Liver (tissue), 9 donors: ENCODE results near the gene ANKRD33B. TPM values are rescaled to one million over a fixed set of nuclear protein-coding genes. Genes with fewer than 3 reads are reported as not detected.

ENCODE experiments used
- DNase-seq: peaks from one replicate; pipeline ENCODE4 v3.0.0-alpha.2; 2017; ENCODE audit warnings: low spot score
- H3K27ac ChIP-seq, 2 donors: one replicate each; pipeline ENCODE4 v1.7.0; 2013; ENCODE audit warnings: inconsistent platforms in 2 of 2, low read length in 2 of 2, control low read depth in 1 of 2, low read depth in 1 of 2, mild to moderate bottlenecking in 1 of 2
- H3K27me3 ChIP-seq, 4 donors: one replicate each; pipeline versions ENCODE4 v1.6.1 to v1.7.0; 2013; ENCODE audit warnings: low read length in 3 of 4, inconsistent platforms in 1 of 4, mild to moderate bottlenecking in 1 of 4, moderate library complexity in 1 of 4; ENCODE audit not compliant: control insufficient read depth in 4 of 4, insufficient read depth in 4 of 4
- H3K36me3 ChIP-seq, 4 donors: one replicate each; pipeline versions ENCODE4 v1.6.1 to v1.7.0; 2013; ENCODE audit warnings: low read length in 3 of 4, mild to moderate bottlenecking in 3 of 4, low read depth in 1 of 4, moderate library complexity in 1 of 4; ENCODE audit not compliant: control insufficient read depth in 4 of 4, insufficient read depth in 3 of 4
- H3K4me1 ChIP-seq, 4 donors: one replicate each; pipeline versions ENCODE4 v1.6.1 to v1.7.0; 2013; ENCODE audit warnings: low read length in 3 of 4, mild to moderate bottlenecking in 3 of 4, moderate library complexity in 1 of 4; ENCODE audit not compliant: control insufficient read depth in 4 of 4, insufficient read depth in 4 of 4
- H3K4me3 ChIP-seq, 3 donors: one replicate each; pipeline versions ENCODE4 v1.6.1 to v1.7.0; 2013; ENCODE audit warnings: low read length in 3 of 3, control low read depth in 1 of 3, low read depth in 1 of 3, mild to moderate bottlenecking in 1 of 3
- H3K9ac ChIP-seq, 2 donors: one replicate each; pipeline ENCODE4 v1.7.0; 2013; ENCODE audit warnings: low read length in 2 of 2, mild to moderate bottlenecking in 2 of 2, moderate library complexity in 2 of 2, control low read depth in 1 of 2, low read depth in 1 of 2
- H3K9me3 ChIP-seq, 4 donors: one replicate each; pipeline versions ENCODE4 v1.6.1 to v1.7.0; 2013; ENCODE audit warnings: low read length in 3 of 4; ENCODE audit not compliant: control insufficient read depth in 4 of 4
- EGR1 ChIP-seq, 2 donors: IDR thresholded peaks; 2 replicates each; pipeline ENCODE4 v1.6.1; 2016 to 2018; ENCODE audit warnings: antibody characterized with exemption in 2 of 2, low read depth in 2 of 2
- FOXA1 ChIP-seq: IDR thresholded peaks from 2 replicates; pipeline ENCODE4 v1.6.1; 2016; ENCODE audit warnings: antibody characterized with exemption
- FOXA2 ChIP-seq: IDR thresholded peaks from 2 replicates; pipeline ENCODE4 v1.6.1; 2016; ENCODE audit warnings: antibody characterized with exemption
- GABPA ChIP-seq, 2 donors: IDR thresholded peaks in 1 of 2; conservative IDR thresholded peaks in 1 of 2; 2 replicates each; pipeline ENCODE4 v1.6.1; 2016; ENCODE audit warnings: antibody characterized with exemption in 2 of 2, mild to moderate bottlenecking in 1 of 2, moderate library complexity in 1 of 2
- HNF4A ChIP-seq, 2 donors: conservative IDR thresholded peaks; 2 replicates each; pipeline ENCODE4 v1.6.1; 2016; ENCODE audit warnings: antibody characterized with exemption in 2 of 2, mild to moderate bottlenecking in 2 of 2
- RAD21 ChIP-seq, 2 donors: IDR thresholded peaks; 2 replicates each; pipeline ENCODE4 v1.6.1; 2016; ENCODE audit warnings: antibody characterized with exemption in 2 of 2, mild to moderate bottlenecking in 2 of 2
- RXRA ChIP-seq, 2 donors: IDR thresholded peaks; 2 replicates each; pipeline ENCODE4 v1.6.1; 2017 to 2018; ENCODE audit warnings: antibody characterized with exemption in 2 of 2, mild to moderate bottlenecking in 1 of 2
- SP1 ChIP-seq: IDR thresholded peaks from 2 replicates; pipeline ENCODE4 v1.6.1; 2018; ENCODE audit warnings: antibody characterized with exemption, mild to moderate bottlenecking
- TAF1 ChIP-seq: conservative IDR thresholded peaks from 2 replicates; pipeline ENCODE4 v1.6.1; 2016; ENCODE audit warnings: antibody characterized with exemption, mild to moderate bottlenecking
- YY1 ChIP-seq: IDR thresholded peaks from 2 replicates; pipeline ENCODE4 v1.6.1; 2016; ENCODE audit warnings: antibody characterized with exemption, mild to moderate bottlenecking
- WGBS: extraction: QIAGEN DNeasy Blood & Tissue Kit; methylation state at CpG from one replicate; pipeline ENCODE4 v1.1.7; 2013; 5-methylcytosine and 5-hydroxymethylcytosine counted together
- polyA plus RNA-seq, 2 donors: library from polyadenylated mRNA; stranded (reverse) in 1 of 2; unstranded in 1 of 2; fragments of 200-250 nt in 1 of 2; fragments of >200 nt in 1 of 2; fragmentation: Nextera tagmentation in 1 of 2; extraction: Ambion mirVana in 1 of 2; gene quantifications; one replicate each; pipeline versions ENCODE4 v1.2.1 to v1.2.3, GENCODE V29; 2013 to 2015
- total RNA-seq, 2 donors: library from RNA; depleted of rRNA; stranded (reverse); fragments of >200 nt; gene quantifications; one replicate each; pipeline ENCODE4 v1.2.3, GENCODE V29; 2014
- TF ChIP-seq, protein P1 (sequence below): IDR thresholded peaks from 2 replicates; pipeline ENCODE4 v1.6.1; 2016; ENCODE audit warnings: antibody characterized with exemption
- TF ChIP-seq, protein P2 (sequence below): fragments of 150-350 bp; IDR thresholded peaks from 2 replicates; pipeline ENCODE4 v1.5.1; 2017; ENCODE audit warnings: improper control_type of control experiment, low read depth, low read length; ENCODE audit not compliant: missing input control
- TF ChIP-seq, protein P3 (sequence below): IDR thresholded peaks from 2 replicates; pipeline ENCODE4 v1.6.1; 2016; ENCODE audit warnings: antibody characterized with exemption, mild to moderate bottlenecking
- TF ChIP-seq, protein P4 (sequence below): IDR thresholded peaks from 2 replicates; pipeline ENCODE4 v1.6.1; 2016; ENCODE audit warnings: antibody characterized with exemption
- TF ChIP-seq, protein P5 (sequence below): IDR thresholded peaks from 2 replicates; pipeline ENCODE4 v1.6.1; 2016; ENCODE audit warnings: antibody characterized with exemption
- donor health status: healthy.
- donor health status: healthy.
- donor health status: healthy.
- donor health status: healthy.
- donor health status: healthy.

The ANKRD33B gene
- total and polyA plus RNA-seq, 4 donors: 0.09 to 1.9 (median 0.25) TPM; not detected in 1

DNA sequence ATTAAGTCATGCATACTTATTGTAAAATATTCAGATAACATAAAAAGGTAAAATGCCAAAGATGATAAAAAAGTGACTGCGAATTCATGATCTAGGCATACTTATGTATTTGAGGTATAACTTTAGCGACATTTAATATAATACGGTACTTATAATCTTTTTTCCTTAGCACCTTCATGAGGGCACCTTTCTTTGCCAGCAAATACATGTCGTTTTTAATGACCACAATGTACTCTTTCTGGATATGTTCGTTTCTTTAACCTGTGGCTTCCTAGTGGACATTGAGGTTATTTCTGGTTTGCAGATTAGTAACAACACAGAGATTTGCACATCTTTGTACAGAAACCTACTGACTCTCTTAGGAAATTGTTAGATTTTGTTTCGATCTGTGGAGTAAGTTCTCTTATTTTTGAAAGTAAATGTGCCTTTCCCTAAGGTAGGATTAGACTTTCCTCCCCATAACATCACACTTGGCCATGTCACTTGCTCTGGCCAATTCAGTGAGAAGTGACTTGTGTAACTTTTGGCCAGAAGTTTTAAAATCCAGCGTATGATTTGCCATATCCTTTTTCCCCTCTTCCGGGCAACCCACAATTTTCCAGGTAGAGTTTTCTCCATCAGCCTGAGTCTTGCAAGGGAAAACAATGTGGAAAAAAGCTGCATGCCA, 24.4 kb downstream of the ANKRD33B start:
- Histone ChIP-seq H3K9ac (no peak overlapping the region), H3K9me3 (no peaks in the 10 kb centered on the region), H3K27ac (no peak overlapping the region), H3K4me1 (no peaks in the 10 kb centered on the region), H3K36me3 (no peaks in the 10 kb centered on the region), H3K4me3 (no peak overlapping the region), H3K27me3 (no peaks in the 10 kb centered on the region)
- TF ChIP-seq, protein P1, sequence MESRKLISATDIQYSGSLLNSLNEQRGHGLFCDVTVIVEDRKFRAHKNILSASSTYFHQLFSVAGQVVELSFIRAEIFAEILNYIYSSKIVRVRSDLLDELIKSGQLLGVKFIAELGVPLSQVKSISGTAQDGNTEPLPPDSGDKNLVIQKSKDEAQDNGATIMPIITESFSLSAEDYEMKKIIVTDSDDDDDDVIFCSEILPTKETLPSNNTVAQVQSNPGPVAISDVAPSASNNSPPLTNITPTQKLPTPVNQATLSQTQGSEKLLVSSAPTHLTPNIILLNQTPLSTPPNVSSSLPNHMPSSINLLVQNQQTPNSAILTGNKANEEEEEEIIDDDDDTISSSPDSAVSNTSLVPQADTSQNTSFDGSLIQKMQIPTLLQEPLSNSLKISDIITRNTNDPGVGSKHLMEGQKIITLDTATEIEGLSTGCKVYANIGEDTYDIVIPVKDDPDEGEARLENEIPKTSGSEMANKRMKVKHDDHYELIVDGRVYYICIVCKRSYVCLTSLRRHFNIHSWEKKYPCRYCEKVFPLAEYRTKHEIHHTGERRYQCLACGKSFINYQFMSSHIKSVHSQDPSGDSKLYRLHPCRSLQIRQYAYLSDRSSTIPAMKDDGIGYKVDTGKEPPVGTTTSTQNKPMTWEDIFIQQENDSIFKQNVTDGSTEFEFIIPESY: no peak
- TF ChIP-seq YY1 (no peak), RXRA (IDR thresholded peaks at IDR 0.05) (no peak), GABPA (IDR thresholded peaks at IDR 0.05 in 1 of 2, conservative IDR thresholded peaks at IDR 0.05 in 1 of 2) (no peak), EGR1 (IDR thresholded peaks at IDR 0.05; ENCODE audit: low read depth in 2 of 2) (no peak), HNF4A (conservative IDR thresholded peaks at IDR 0.05) (no peak), TAF1 (no peak), SP1 (no peak), FOXA1 (no peak), FOXA2 (no peak), RAD21 (IDR thresholded peaks at IDR 0.05) (no peak)
- TF ChIP-seq, protein P2, sequence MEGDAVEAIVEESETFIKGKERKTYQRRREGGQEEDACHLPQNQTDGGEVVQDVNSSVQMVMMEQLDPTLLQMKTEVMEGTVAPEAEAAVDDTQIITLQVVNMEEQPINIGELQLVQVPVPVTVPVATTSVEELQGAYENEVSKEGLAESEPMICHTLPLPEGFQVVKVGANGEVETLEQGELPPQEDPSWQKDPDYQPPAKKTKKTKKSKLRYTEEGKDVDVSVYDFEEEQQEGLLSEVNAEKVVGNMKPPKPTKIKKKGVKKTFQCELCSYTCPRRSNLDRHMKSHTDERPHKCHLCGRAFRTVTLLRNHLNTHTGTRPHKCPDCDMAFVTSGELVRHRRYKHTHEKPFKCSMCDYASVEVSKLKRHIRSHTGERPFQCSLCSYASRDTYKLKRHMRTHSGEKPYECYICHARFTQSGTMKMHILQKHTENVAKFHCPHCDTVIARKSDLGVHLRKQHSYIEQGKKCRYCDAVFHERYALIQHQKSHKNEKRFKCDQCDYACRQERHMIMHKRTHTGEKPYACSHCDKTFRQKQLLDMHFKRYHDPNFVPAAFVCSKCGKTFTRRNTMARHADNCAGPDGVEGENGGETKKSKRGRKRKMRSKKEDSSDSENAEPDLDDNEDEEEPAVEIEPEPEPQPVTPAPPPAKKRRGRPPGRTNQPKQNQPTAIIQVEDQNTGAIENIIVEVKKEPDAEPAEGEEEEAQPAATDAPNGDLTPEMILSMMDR: no peak
- TF ChIP-seq, protein P3, sequence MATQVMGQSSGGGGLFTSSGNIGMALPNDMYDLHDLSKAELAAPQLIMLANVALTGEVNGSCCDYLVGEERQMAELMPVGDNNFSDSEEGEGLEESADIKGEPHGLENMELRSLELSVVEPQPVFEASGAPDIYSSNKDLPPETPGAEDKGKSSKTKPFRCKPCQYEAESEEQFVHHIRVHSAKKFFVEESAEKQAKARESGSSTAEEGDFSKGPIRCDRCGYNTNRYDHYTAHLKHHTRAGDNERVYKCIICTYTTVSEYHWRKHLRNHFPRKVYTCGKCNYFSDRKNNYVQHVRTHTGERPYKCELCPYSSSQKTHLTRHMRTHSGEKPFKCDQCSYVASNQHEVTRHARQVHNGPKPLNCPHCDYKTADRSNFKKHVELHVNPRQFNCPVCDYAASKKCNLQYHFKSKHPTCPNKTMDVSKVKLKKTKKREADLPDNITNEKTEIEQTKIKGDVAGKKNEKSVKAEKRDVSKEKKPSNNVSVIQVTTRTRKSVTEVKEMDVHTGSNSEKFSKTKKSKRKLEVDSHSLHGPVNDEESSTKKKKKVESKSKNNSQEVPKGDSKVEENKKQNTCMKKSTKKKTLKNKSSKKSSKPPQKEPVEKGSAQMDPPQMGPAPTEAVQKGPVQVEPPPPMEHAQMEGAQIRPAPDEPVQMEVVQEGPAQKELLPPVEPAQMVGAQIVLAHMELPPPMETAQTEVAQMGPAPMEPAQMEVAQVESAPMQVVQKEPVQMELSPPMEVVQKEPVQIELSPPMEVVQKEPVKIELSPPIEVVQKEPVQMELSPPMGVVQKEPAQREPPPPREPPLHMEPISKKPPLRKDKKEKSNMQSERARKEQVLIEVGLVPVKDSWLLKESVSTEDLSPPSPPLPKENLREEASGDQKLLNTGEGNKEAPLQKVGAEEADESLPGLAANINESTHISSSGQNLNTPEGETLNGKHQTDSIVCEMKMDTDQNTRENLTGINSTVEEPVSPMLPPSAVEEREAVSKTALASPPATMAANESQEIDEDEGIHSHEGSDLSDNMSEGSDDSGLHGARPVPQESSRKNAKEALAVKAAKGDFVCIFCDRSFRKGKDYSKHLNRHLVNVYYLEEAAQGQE: no peak
- TF ChIP-seq, protein P4, sequence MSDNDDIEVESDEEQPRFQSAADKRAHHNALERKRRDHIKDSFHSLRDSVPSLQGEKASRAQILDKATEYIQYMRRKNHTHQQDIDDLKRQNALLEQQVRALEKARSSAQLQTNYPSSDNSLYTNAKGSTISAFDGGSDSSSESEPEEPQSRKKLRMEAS: no peak
- TF ChIP-seq, protein P5, sequence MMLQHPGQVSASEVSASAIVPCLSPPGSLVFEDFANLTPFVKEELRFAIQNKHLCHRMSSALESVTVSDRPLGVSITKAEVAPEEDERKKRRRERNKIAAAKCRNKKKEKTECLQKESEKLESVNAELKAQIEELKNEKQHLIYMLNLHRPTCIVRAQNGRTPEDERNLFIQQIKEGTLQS: no peak
- DNase-seq: no peak
- WGBS: 82% methylated on average over 8 of the region's 8 CpGs
